HG02678 (cell line): ENCODE measurements around the gene LARP4B.

Source experiments
- ATAC-seq: cut with Tn5 transposase; IDR thresholded peaks from one replicate; pipeline ENCODE4 v1.9.1; 2021; ENCODE audit warnings: mild to moderate bottlenecking, moderate library complexity; ENCODE audit not compliant: unreplicated experiment

The LARP4B gene

DNA sequence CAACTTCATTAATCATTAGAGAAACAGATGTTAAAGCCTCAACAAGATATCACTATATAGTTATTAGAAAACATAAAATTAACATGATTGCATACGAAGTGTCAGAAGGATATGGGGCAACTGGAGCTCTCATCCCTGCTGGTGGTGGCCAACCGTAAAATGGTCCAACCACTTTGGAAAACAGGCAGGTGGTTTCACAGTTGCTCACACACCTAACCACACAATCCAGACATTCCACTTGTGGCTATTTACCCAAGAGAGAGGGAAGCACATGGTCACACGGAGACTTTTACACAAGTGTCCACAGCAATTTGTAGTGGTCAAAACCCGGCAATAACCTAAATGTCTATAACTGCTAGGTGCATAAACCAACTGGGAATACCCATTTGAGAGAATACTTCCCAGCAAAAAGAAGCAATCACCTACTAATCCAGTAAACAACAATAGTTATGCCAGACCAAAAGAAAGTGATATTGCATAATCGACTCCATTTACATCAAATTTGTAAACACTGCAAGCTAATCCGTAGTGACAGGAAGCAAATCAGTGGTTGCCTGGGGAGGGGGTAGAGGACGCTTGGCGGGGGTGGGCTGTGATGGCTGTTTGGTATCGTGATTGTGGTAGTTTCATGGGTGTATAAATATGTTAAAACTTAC lies 91.8 kb downstream of the LARP4B start:
- no peak for ATAC-seq

- ATAC-seq = no peak
Observed at GRCh38 chr10:836782-837181, 94.7 kb downstream of the LARP4B start.

GRCh38 chr10:834493-834892 lies 97.0 kb downstream of the LARP4B start:
- no peak for ATAC-seq

- ATAC-seq = no peak
Observed at GRCh38 chr10:829241-829640, 102.3 kb downstream of the LARP4B start.

DNA sequence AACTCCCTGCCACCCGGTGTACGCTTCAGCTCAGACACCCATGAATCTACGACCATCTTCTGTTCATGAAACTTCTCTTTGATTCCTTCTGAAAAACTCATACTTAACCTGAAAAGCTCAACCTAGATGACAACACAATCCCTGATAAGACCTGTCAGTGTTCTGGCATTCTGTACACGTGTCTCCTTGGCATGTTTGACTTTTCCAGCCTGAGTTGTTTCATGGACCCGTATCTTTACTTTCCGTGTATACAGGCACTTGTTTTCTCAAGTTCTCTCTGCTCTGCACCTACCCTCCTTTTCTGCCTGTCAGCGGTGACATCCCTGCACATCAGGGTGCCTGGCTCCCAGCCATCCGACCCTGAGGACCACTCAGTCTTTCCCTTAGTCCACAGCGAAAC lies 103.3 kb downstream of the LARP4B start:
- ATAC-seq = no peak

- ATAC-seq = no peak
Observed at GRCh38 chr10:824946-825345, 106.6 kb downstream of the LARP4B start.

GRCh38 chr10:824497-824896 lies 107.0 kb downstream of the LARP4B start:
- ATAC-seq = no peak

- no peak for ATAC-seq
Observed at GRCh38 chr10:822661-823367, 108.7 kb downstream of the LARP4B start.

- ATAC-seq = no peak
Observed at GRCh38 chr10:822197-822596, 109.3 kb downstream of the LARP4B start.

- no peak for ATAC-seq
Observed at GRCh38 chr10:821322-821721, 110.2 kb downstream of the LARP4B start.

- ATAC-seq = no peak
Observed at GRCh38 chr10:819816-820215, 111.7 kb downstream of the LARP4B start.

DNA sequence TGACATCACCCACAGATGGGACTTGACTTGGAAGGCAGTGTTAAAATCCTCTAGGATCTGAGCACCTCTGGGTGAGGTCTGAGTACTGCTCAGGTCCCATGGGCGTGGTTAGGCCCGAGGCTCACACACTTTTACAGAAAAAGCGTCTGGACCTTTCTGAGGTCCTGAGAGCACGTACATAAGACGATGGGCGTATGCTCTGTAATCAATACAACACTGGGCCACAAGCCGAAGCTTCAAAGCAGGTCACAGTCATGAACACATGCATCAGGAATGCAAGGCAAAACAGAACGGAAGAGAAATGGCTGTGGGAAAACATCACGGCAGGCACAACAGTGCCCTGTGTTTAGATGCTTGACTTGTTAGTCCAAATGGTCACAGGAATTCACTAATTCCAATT lies 112.2 kb downstream of the LARP4B start:
- ATAC-seq = no peak

- ATAC-seq = no peak
Observed at GRCh38 chr10:818526-819220, 112.8 kb downstream of the LARP4B start.

GRCh38 chr10:818010-818409 lies 113.5 kb downstream of the LARP4B start:
- ATAC-seq = no peak

DNA sequence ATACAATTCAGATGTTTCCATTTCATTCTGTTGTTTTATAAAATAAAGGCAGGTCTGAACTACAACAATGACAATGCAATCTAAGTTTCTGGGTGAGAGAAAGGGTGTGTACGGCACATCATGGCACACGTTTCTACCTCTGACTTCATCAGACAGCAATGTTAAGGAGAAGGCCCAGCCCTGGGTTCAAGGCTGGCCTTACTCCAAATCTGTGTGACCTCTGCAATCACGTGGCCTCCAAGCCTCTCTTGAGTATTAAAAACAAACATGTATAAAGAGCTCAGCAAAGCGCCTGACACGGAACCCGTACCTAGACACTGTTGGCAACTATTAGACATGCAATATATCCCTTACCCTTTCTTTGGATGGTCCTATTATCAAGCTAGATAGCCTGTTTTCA lies 114.1 kb downstream of the LARP4B start:
- no peak for ATAC-seq

GRCh38 chr10:816958-817357 lies 114.5 kb downstream of the LARP4B start:
- ATAC-seq = no peak

DNA sequence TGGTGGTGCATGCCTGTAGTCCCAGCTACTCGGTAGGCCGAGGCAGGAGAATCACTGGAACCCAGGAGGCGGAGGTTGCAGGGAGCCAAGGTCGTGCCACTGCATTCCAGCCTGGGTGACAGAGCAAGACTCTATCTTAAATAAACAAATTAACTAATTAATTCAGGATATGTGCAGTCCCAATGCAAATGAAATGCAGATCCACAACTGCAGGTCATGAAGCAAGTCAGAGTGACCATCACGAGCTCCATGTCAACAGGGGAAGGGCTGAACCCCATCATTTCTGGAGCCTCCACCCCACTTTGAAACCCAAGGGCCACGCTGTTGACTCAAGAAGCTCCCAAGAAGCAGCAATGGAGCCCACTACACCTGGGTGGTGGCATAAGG lies 115.4 kb downstream of the LARP4B start:
- no peak for ATAC-seq

DNA sequence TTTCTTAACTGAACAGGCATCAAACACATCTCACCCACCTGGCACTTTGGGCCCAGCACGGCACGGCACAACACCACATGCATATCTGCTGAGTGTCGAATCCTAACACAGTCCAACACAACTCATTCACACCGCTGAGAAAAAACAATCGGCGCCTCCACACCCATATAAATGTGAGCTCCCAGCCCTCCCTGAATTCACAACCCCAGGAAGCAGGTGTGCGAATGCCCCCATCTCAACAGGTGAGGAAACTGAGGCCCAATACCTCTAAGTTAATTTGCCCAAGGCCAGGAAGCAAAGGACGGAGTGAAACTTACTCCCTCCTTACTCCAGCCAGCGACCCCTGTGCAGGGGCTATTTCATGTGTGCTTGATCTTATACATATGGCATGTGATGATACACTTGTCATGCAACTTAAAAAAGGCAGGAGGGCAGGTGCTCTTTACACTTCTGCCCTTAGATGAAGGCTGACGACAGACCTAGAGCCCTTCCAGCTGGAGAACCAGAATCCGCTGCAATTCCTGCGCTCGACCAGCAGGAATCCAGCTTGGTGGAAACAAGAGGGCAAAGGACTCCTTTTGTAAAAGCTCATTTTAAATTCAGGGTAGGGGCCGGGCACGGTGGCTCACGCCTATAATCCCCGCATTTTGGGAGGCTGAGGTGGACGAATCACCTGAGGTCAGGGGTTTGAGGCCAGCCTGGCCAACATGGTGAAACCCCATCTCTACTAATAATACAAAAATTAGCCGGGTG lies 116.0 kb downstream of the LARP4B start:
- ATAC-seq = no peak

DNA sequence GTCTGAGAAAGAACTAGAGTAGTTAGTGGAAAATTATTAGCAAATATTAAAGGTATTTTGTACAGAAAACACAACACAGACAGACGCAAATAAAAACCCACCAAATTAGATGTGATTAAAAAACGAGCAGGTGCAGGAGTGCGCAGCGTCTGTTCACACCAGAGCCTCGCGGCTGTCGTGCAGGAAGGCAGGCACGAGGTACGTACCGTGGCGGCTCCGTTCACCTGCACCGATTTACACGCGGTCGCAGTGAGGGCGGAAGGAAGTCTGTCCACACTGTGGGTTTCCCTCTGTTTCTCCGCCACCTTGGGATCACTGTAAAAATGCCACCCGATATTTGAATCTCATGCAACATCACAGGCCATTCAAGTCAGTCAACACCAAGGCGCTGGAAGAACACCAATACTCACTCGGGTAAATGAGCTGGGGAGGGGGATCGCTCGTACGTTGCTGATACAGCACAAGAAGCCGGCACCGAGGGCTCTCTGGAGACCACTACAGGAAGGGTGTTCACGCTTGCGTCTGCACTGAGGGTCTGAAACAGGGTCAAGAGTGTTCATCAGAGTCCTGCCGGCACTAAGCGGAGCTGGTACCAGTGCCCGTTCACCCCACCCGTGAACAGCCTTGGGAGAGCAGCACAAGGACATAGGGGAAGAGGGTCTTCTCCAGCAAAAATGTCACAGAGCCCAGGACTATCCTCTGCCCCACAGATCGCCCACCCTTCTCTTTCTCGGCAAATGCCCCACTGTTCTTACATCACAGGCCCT lies 116.8 kb downstream of the LARP4B start:
- no peak for ATAC-seq

- no peak for ATAC-seq
Observed at GRCh38 chr10:813286-813685, 118.2 kb downstream of the LARP4B start.

DNA sequence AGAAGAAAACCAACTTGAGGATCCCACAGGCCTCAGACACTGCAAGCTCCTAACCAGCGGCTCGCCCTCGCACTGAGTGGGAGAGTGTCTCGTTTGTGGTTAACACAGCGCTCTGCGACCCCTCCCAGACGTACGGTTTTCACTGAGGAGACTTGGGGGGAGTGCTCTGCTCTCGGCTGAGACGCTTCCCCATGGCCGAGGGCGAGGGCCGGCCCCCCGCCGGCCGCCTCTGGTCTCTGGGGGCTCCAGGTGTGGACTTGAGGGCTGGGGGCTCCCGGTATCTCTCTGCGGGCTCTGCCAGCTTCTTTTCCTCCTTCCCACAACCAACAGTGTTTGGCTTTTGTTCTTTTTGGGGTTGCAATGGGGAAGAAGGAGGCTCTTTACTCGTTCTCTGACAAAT lies 118.7 kb downstream of the LARP4B start:
- ATAC-seq = no peak
